Brain microvascular endothelial cell (primary cell): Measurements from ENCODE around the gene MORN5.

Experiments used
- DNase-seq: peaks from one replicate; pipeline ENCODE4 v3.0.0-alpha.2; 2020
- H3K27ac ChIP-seq: fragments of 250-450 bp; sonication (Bioruptor Pico); 2 replicates; pipeline ENCODE4 v1.5.1; 2020; ENCODE audit warnings: mild to moderate bottlenecking, moderate library complexity
- H3K27me3 ChIP-seq: fragments of 250-450 bp; sonication (Bioruptor Pico); replicated peaks from 2 replicates; pipeline ENCODE4 v1.5.1; 2020; ENCODE audit warnings: mild to moderate bottlenecking
- H3K36me3 ChIP-seq: fragments of 250-450 bp; sonication (Bioruptor Pico); replicated peaks from 2 replicates; pipeline ENCODE4 v1.5.1; 2020; ENCODE audit warnings: mild to moderate bottlenecking
- H3K4me3 ChIP-seq: 2 replicates; pipeline ENCODE4 v1.5.1; 2011; ENCODE audit warnings: low read depth, mild to moderate bottlenecking, control low read depth, low read length, moderate library complexity
- CTCF ChIP-seq: IDR thresholded peaks from 2 replicates; pipeline ENCODE4 v1.5.1; 2011; ENCODE audit warnings: low read depth, mild to moderate bottlenecking, moderate library complexity, low read length, control low read depth, inconsistent platforms; ENCODE audit errors: missing control alignments
- in situ Hi-C: cut with HindIII; loops from 2 replicates; pipeline ENCODE4 v1.10.0; 2017; ENCODE audit warnings: low sequenced_read_pairs, low pct_ligation_motif_present

The MORN5 gene

GRCh38 chr9:122239722-122240121, 80.0 kb downstream of the MORN5 start:
- no peaks in the 10 kb centered on the region for H3K27me3 ChIP-seq
- H3K4me3 ChIP-seq: no peak overlapping the region
- peaks cover 36% of the 10 kb centered on the region for H3K36me3 ChIP-seq
- in situ Hi-C loops: no loop called here
- DNase-seq: no peak
- no peak overlapping the region for H3K27ac ChIP-seq
- no peak for TF ChIP-seq CTCF

DNA sequence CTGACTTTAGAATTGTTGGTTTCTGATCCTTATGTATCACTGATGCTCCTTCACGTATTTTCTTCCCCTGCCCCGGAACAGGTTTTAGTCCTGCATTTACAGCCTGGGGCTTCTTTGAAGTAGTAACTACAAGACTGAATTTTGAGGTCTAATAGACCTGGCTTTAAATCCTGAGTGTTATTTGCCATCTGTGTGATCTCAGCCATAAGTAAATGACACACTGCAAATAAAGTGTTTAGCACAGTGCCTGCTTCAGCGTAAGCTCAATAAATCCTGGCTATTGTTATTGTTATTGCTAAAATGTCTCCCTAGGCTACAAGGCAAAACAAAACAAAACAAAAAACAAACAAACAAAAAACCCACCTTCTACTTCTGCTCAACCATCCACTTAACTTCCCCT, 84.6 kb downstream of the MORN5 start:
- Histone ChIP-seq H3K4me3 (no peak overlapping the region), H3K27me3 (no peaks in the 10 kb centered on the region), H3K36me3 (peaks cover 62% of the 10 kb centered on the region), H3K27ac (no peak overlapping the region)
- no peak for TF ChIP-seq CTCF
- in situ Hi-C loops: no loop called here
- no peak for DNase-seq

GRCh38 chr9:122246666-122247065, 87.0 kb downstream of the MORN5 start:
- Histone ChIP-seq H3K27me3 (no peaks in the 10 kb centered on the region), H3K4me3 (no peak overlapping the region), H3K36me3 (peaks cover 56% of the 10 kb centered on the region), H3K27ac (no peak overlapping the region)
- TF ChIP-seq CTCF: no peak
- in situ Hi-C loops: no loop called here
- DNase-seq: no peak

GRCh38 chr9:122248448-122248865, 88.7 kb downstream of the MORN5 start:
- Histone ChIP-seq H3K27ac (no peak overlapping the region), H3K4me3 (no peak overlapping the region), H3K36me3 (peaks cover 55% of the 10 kb centered on the region), H3K27me3 (no peaks in the 10 kb centered on the region)
- in situ Hi-C loops: no loop called here
- DNase-seq: no peak
- no peak for TF ChIP-seq CTCF
